Measurements from ENCODE around the gene CDKN3. TPM values are rescaled to one million over a fixed set of nuclear protein-coding genes. Genes with fewer than 3 reads are reported as not detected.
"Not testable (repeated sequence)": the region's sequence is repeated elsewhere in the genome, so short reads cannot be mapped to it uniquely, and the experiment has no call there.

Gene CDKN3
- total RNA-seq, 2 donors from 2014 or later: 68.0 to 73.3 TPM

DNA sequence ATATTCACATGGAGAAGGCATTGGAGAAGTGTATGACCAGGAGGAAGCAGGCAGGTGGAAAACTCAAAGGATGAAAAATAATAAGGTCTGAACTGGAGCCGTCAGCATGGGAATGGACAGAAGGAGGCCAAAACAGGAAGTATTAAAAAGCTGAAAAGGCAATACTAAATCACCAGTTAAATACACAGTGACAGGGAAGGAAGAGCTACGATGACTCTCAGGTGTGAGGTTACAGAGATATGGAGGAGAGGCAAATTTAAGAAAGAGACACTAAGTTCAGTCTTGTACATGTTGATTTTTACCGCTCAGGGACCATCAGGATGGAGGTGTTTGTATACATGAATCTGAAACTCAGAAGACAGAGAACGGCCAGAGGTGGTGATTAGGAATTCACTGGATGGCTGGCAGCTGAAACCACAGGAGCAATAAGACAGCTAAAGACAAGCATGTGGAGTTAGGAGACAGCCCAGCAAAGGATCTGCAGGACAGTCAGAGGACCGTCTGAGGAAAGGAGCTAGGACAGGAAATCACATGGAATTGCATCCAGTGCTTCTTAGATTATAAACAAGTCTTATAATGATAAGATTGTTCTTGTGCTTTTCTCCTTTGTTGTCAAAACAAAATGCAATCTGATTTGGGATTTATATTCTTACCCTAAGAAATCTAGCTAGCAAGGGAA lies 33.9 kb upstream of the CDKN3 start:
- H3K4me3 Mint-ChIP-seq: no peak overlapping the region
- no peaks in the 10 kb centered on the region for H3K4me1 Mint-ChIP-seq
- H3K9me3 Mint-ChIP-seq: no peaks in the 10 kb centered on the region
- ATAC-seq (replicated peaks): no peak
- H3K36me3 Mint-ChIP-seq (ENCODE audit: low read depth): no peaks in the 10 kb centered on the region
- peaks cover 39% of the 10 kb centered on the region for H3K27me3 Mint-ChIP-seq
- H3K27ac Mint-ChIP-seq: no peak overlapping the region

DNA sequence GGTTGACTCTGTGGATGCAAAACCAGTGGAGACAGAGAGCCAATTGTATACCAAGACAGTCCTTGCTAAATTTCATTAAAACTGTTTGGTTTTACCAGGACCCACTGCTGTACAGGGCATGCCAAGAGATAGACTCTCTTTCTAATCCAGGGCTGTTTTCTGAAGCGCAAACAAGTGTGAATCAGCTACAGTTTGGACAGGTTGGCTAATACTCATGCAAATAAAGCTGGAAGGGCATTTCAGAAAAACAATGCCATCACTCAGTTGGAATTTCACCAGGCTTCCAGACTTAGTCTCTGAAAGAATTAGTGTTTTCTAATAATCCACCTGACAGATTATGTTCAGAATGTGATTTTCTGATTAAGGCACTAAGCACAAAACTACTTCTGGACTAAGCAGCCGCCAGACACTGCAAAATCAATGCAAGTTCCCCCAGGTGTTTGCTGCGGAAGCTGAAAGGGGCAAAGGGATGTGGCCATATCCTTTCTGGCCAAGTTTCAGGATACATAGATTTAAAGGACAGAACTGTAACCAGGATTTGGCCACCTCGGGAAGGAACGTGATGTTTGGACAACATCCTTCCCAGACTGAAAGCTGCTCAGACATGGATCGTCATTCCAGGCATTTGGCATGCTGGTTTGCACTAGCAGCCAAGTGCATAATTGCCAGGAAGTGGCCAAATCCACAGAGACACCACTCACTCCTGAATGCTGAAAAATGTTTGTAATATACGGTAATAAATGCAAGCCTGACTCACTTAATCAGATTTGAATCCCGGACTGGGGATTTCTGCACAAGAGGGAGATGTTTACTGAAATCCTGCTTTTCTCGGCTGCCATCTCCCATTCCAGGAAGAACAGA lies 32.0 kb upstream of the CDKN3 start:
- Mint-ChIP-seq H3K27ac (no peak overlapping the region), H3K36me3 (ENCODE audit: low read depth) (no peaks in the 10 kb centered on the region), H3K27me3 (peaks cover 30% of the 10 kb centered on the region), H3K4me1 (no peaks in the 10 kb centered on the region), H3K9me3 (no peaks in the 10 kb centered on the region), H3K4me3 (no peak overlapping the region)
- ATAC-seq (replicated peaks): no peak

DNA sequence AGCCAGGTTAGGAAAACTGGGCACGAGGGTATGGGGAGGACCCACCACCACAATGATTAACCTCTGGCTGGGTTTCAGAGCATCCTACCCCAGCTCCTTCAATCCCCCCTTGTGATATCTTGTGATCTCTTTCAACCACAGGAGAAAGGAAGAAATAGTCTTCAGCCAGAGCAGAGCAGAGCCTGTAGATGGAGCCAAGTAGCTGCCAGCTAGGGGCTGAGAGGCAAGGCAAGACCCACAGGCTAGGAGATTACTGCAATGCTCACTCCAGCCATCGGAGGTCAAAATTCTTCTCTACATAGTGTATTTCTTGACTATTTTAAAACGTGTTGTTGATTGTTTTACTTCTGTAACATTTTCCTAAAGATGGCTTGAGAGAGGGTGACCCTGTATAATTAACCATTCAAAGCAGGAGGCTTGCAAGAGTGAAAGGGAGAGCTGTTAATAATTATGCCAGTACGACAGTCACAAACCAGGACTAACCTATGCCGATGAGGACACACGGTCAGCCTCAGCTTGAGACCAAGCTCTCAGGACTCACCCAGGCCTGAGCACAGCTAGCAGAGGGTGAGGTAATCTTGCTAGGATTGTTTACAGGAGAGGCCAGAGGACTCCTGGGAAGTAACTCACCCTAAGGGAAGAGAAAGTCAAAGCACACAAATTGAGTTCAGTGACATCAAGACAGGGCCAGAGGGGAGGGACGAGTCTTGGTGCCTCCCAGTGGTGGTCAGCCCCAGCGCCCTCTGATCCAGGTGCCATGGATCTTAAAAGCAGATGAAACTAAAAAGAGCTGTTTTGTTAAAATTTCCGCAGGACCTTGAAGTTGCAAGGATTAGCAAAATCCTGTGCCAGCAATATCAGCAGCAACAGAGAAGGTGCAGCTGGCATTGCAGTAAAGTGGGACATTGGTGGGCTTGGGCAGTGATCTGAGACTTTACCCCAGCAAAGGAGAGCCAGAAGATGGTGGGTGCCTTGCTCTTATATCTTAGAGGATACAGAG lies 29.8 kb upstream of the CDKN3 start:
- ATAC-seq (replicated peaks): peak; percentile 65
- H3K9me3 Mint-ChIP-seq: no peaks in the 10 kb centered on the region
- H3K4me3 Mint-ChIP-seq: no peak overlapping the region
- no peaks in the 10 kb centered on the region for H3K4me1 Mint-ChIP-seq
- no peaks in the 10 kb centered on the region for H3K36me3 Mint-ChIP-seq (ENCODE audit: low read depth)
- H3K27me3 Mint-ChIP-seq: peaks cover 25% of the 10 kb centered on the region
- H3K27ac Mint-ChIP-seq: no peak overlapping the region

DNA sequence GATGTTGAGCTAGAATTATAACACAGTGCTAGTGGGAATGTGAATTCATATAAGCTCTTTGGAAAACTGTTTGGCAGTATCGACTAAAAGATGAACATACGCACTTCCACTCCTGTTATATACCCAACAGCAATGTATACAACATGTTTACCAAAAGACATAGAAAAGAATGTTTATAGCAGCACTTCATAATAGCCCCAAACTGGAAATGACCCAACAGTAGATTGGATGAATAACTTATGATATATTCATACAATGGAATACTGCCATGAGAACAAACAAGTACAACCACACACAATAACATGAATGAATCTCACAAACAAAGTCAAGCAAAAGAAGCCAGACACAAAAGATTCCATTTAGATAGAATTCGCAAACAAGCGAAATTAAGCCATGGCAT lies 28.5 kb upstream of the CDKN3 start:
- Mint-ChIP-seq H3K9me3 (no peaks in the 10 kb centered on the region), H3K27me3 (peaks cover 17% of the 10 kb centered on the region), H3K27ac (no peak overlapping the region), H3K36me3 (ENCODE audit: low read depth) (no peaks in the 10 kb centered on the region), H3K4me3 (no peak overlapping the region), H3K4me1 (no peaks in the 10 kb centered on the region)
- no peak for ATAC-seq (replicated peaks)

DNA sequence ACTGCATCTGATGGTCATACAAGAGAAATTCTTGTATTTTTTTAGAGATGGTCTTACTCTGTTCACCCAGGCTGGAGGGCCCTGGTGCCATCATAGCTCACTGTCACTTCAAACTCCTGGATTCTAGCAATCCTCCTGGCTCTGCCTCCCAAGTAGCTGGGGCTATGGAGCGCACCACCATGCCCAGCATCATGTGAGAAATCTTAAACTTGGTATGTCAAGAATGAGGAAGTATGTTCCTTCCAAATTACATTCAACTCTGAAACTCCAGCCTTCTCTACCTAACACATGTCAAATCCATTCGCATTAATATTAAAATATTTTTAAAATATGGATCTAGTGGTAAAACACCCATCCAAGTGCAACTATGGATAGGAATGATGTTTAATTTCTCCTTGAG lies 27.5 kb upstream of the CDKN3 start:
- H3K27me3 Mint-ChIP-seq: peaks cover 13% of the 10 kb centered on the region

DNA sequence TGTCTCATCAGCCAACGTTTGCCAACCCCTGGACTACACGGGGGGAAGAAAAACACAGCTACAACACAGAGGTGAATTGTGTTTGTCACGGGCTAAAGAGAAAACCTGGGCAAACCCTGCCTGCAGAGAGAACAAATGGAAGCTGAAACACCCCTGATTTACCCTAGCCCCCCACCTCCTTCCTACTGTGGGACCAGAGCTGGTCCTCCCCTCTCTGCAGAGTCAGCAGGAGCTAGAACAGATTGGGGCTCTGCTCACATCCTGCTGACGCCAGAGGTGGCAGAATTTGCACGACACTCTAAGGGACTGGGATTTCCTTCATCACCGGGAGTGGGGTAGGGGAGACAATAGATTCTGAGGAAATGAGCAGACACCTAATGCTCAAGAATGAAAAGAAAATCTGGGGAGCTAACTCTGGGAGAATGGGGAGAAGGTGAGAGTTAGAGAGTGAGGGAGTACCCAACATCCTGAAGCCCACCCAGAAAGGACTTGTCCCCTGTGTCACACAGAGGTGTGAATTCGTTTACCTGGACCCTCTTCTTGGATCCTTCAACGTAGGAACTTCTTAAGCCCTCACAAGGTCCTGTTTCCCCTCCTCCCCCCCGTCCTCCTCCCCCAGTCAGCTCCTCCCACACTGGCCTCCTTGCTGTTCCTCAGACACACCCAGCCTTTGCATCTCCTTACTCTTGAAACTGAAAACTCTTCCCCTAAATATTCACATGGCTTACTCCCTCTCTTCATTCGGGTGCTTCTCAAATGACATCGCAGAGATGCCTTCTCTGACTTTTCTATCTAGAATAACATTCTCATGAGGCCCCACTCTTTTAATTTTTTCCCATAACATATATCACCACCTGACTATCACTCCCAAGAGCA lies 26.2 kb upstream of the CDKN3 start:
- H3K27me3 Mint-ChIP-seq: peaks cover 13% of the 10 kb centered on the region
- no peak overlapping the region for H3K27ac Mint-ChIP-seq
- no peak overlapping the region for H3K4me3 Mint-ChIP-seq
- ATAC-seq (replicated peaks): no peak
- H3K4me1 Mint-ChIP-seq: no peaks in the 10 kb centered on the region
- no peaks in the 10 kb centered on the region for H3K36me3 Mint-ChIP-seq (ENCODE audit: low read depth)
- no peaks in the 10 kb centered on the region for H3K9me3 Mint-ChIP-seq

More for the DNA sequence above, 27.5 kb upstream of the CDKN3 start:
- Mint-ChIP-seq H3K4me1 (no peaks in the 10 kb centered on the region), H3K27ac (no peak overlapping the region), H3K36me3 (ENCODE audit: low read depth) (no peaks in the 10 kb centered on the region), H3K4me3 (no peak overlapping the region), H3K9me3 (no peaks in the 10 kb centered on the region)
- ATAC-seq (replicated peaks): no peak

DNA sequence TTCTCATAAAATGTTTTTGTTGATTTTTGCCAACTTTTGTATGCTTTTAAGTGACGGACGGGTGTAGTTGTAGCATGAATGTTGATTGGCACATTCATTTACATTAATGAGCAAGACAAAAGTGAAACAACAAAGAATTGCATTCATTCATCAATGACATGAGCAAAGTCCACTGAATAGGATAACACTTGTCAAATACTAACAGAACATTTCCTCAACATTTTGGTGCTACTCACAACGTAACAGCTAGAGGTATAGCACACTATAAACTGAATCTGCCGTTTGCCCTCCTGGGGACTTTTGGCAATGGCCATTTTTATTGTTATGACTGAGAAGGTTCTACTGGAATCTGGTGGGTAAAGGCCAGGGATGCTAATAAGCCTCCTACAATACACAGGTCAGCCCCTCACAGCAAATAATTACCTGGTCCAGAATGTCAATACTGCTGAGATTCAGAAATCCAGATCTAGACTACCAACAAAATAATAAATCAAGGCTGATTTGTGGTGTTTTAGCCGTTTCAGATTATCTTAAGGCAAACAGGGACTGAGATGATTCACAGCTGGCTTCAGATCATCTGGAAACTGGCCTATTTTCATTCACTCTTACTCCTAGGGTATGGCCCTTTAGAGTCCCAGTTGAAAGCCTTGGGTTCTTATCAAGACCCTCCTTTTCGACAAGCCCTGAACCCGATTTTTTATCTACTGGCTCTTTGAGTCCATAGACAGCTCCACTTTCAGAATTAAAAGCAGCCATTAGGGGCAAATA lies 22.5 kb upstream of the CDKN3 start:
- no peaks in the 10 kb centered on the region for H3K4me1 Mint-ChIP-seq
- no peak for ATAC-seq (replicated peaks)
- H3K36me3 Mint-ChIP-seq (ENCODE audit: low read depth): no peaks in the 10 kb centered on the region
- peaks cover 13% of the 10 kb centered on the region for H3K27me3 Mint-ChIP-seq
- H3K9me3 Mint-ChIP-seq: no peaks in the 10 kb centered on the region
- H3K27ac Mint-ChIP-seq: no peak overlapping the region
- no peak overlapping the region for H3K4me3 Mint-ChIP-seq

DNA sequence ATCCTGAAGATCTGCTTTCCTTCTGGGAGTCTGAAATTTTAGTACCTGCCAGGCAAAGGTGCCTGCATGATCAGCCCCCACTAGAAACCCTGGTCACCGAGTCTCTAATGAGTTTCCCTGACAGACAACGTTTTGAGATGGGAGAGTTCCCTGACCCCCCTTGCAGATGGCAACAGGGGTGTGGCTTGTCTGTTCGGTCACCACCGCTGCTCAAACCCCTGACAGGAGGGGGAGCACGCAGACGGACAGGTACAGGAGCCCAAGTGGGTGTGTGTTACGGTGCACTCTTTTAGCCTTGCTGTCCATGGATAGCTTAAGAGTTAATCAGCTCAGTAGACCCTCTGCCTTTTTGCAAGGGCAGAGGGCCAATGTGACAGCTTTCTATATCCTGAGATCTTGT lies 19.3 kb upstream of the CDKN3 start:
- Mint-ChIP-seq H3K4me3 (no peak overlapping the region), H3K9me3 (no peaks in the 10 kb centered on the region), H3K27me3 (peaks cover 10% of the 10 kb centered on the region), H3K4me1 (no peaks in the 10 kb centered on the region), H3K36me3 (ENCODE audit: low read depth) (no peaks in the 10 kb centered on the region), H3K27ac (no peak overlapping the region)
- no peak for ATAC-seq (replicated peaks)

DNA sequence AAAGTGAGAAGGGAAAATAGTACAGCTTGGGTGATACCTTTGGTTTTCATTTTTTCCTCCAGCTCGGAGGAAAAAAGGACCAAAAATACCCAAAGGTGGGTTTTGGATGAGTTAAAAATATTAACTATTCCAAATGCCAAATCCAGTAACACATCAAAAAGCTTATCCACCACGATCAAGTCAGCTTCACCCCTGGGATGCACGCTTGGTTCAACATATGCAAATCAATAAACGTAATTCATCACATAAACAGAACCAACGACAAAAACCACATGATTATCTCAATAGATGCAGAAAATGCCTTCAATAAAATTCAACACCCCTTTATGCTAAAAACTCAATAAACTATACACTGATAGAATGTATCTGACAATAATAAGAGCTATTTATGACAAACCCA lies 17.9 kb upstream of the CDKN3 start:
- not testable (repeated sequence) for ATAC-seq (replicated peaks); H3K27ac Mint-ChIP-seq; H3K36me3 Mint-ChIP-seq (ENCODE audit: low read depth); H3K9me3 Mint-ChIP-seq; H3K4me3 Mint-ChIP-seq; H3K4me1 Mint-ChIP-seq
- peaks cover 10% of the 10 kb centered on the region for H3K27me3 Mint-ChIP-seq

DNA sequence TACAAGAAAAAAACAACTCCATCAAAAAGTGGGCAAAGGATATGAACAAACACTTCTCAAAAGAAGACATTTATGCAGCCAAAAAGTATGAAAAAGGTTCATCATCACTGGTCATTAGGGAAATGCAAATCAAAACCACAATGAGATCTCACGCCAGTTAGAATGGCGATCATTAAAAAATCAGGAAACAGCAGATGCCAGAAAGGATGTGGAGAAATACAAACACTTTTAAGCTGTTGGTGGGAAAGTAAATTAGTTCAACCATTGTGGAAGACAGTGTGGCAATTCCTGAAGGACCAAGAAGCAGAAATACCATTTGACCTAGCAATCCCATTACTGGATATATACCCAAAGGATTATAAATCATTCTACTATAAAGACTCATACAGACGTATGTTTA lies 16.2 kb upstream of the CDKN3 start:
- not testable (repeated sequence) for H3K36me3 Mint-ChIP-seq (ENCODE audit: low read depth); H3K27ac Mint-ChIP-seq; H3K4me1 Mint-ChIP-seq; H3K9me3 Mint-ChIP-seq; H3K4me3 Mint-ChIP-seq; ATAC-seq (replicated peaks)
- H3K27me3 Mint-ChIP-seq: peaks cover 10% of the 10 kb centered on the region

DNA sequence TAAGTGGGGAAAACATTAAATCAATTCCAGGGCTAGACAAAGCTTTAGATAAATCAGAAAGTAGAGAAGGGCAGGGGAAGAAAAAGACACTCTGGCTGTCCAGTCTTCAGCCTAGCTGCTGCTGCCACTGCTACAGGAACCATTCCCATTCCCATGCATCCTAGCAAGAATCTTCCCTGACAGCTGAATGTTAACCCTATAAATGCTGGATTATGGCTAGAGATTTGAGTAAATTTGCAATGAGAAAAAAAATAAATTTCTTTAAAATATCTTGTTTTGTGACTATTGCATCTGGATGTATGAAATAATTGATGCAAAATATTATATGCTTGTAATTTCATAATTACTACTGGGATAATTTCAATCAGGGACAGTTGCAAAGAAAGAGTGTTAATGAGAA lies 15.0 kb upstream of the CDKN3 start:
- Mint-ChIP-seq H3K9me3 (no peaks in the 10 kb centered on the region), H3K27me3 (peaks cover 11% of the 10 kb centered on the region), H3K36me3 (ENCODE audit: low read depth) (no peaks in the 10 kb centered on the region), H3K27ac (no peak overlapping the region), H3K4me1 (no peaks in the 10 kb centered on the region), H3K4me3 (no peak overlapping the region)
- no peak for ATAC-seq (replicated peaks)

DNA sequence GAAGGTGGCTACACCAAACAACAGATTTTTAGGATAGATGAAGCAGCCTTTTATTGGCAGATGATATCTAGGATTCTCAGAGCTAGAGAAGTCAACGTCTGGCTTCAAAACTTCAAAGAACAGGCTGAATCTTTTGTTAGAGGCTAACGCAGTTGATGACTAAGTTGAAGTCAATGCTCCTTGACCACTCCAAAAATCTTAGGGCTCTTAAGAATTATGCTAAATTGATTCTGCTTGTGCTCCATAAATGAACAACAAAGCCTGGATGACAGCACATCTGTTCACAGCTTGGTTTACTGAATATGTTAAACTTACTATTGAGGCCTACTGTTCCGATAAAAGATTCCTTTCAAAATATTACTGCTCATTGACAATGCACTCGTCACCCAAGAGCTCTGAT lies 13.0 kb upstream of the CDKN3 start:
- Mint-ChIP-seq H3K27me3 (peaks cover 26% of the 10 kb centered on the region), H3K4me1 (no peaks in the 10 kb centered on the region), H3K4me3 (no peak overlapping the region), H3K27ac (no peak overlapping the region), H3K9me3 (no peaks in the 10 kb centered on the region), H3K36me3 (ENCODE audit: low read depth) (no peaks in the 10 kb centered on the region)
- no peak for ATAC-seq (replicated peaks)

DNA sequence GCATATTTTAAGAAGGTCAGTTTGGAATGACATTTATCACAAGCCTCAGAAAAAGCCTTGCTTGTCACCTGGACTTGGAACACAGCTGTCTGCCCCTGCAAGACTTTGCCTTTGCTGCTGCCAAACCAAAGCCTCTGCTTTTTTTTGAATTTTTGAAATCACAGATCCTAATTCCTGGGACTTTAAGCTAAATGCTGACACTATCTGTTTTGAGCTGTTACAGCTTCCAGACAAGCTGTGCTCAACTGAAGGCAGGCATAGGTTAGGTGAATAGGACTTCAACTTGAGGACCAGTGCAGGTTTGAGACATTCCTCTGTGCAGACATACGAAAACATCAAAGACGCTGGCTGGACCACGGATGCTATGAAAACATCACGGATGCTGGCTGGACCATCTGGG lies 11.3 kb upstream of the CDKN3 start:
- Mint-ChIP-seq H3K9me3 (no peaks in the 10 kb centered on the region), H3K4me3 (no peak overlapping the region), H3K27me3 (peaks cover 24% of the 10 kb centered on the region), H3K27ac (no peak overlapping the region), H3K36me3 (ENCODE audit: low read depth) (no peaks in the 10 kb centered on the region), H3K4me1 (no peaks in the 10 kb centered on the region)
- ATAC-seq (replicated peaks): no peak

Data from activated T-helper 17 cell treated with anti-CD3 and anti-CD28 coated beads, Interleukin-2, amount 50 U/mL, for 72 hours (primary cell).